Measurements from ENCODE around the gene CD93. TPM values are rescaled to one million over a fixed set of nuclear protein-coding genes. Genes with fewer than 3 reads are reported as not detected.

The CD93 gene
- total RNA-seq, 1 donor from 2014 or later = not detected

- no peak overlapping the region for H3K4me3 Mint-ChIP-seq
- H3K36me3 Mint-ChIP-seq = no peaks in the 10 kb centered on the region
- TF ChIP-seq EZH2phosphoT487 (IDR thresholded peaks at IDR 0.05) (no peak), EZH2 (IDR thresholded peaks at IDR 0.05) (no peak), CTCF (IDR thresholded peaks at IDR 0.05) (no peak)
- Histone ChIP-seq H3K9ac (no peak overlapping the region), H4K20me1 (ENCODE audit: low read depth) (no peaks in the 10 kb centered on the region), H3K9me3 (ENCODE audit: low read depth) (no peaks in the 10 kb centered on the region), H3K4me1 (peaks cover under 1% of the 10 kb centered on the region), H3K36me3 (no peaks in the 10 kb centered on the region), H3K4me2 (no peak overlapping the region), H3F3A (ENCODE audit: low read depth) (no peaks in the 10 kb centered on the region), H2AFZ (replicated peaks) (no peak overlapping the region), H3K27me3 (no peaks in the 10 kb centered on the region), H3K27ac (no peak overlapping the region), H3K4me3 (no peak overlapping the region), H3K79me2 (ENCODE audit: low read depth) (no peaks in the 10 kb centered on the region)
- H3K4me1 Mint-ChIP-seq = peaks cover 5% of the 10 kb centered on the region
- no peaks in the 10 kb centered on the region for H3K9me3 Mint-ChIP-seq
- no peak for DNase-seq (ENCODE audit: low spot score)
- H3K27me3 Mint-ChIP-seq (ENCODE audit: insufficient read depth, low read depth) = peaks cover 7% of the 10 kb centered on the region
- H3K27ac Mint-ChIP-seq = no peak overlapping the region
Measured at GRCh38 chr20:23127506-23128279, 41.6 kb upstream of the CD93 start.

- no peak overlapping the region for H3K27ac Mint-ChIP-seq
- peaks cover 6% of the 10 kb centered on the region for H3K4me1 Mint-ChIP-seq
- Histone ChIP-seq H4K20me1 (ENCODE audit: low read depth) (no peaks in the 10 kb centered on the region), H3K36me3 (no peaks in the 10 kb centered on the region), H3K9me3 (ENCODE audit: low read depth) (no peaks in the 10 kb centered on the region), H2AFZ (replicated peaks) (no peak overlapping the region), H3K4me1 (no peaks in the 10 kb centered on the region), H3K4me2 (no peak overlapping the region), H3F3A (ENCODE audit: low read depth) (no peaks in the 10 kb centered on the region), H3K27me3 (no peaks in the 10 kb centered on the region), H3K79me2 (ENCODE audit: low read depth) (no peaks in the 10 kb centered on the region), H3K9ac (no peak overlapping the region), H3K4me3 (no peak overlapping the region), H3K27ac (no peak overlapping the region)
- no peak for DNase-seq (ENCODE audit: low spot score)
- no peaks in the 10 kb centered on the region for H3K36me3 Mint-ChIP-seq
- peaks cover 7% of the 10 kb centered on the region for H3K27me3 Mint-ChIP-seq (ENCODE audit: insufficient read depth, low read depth)
- H3K4me3 Mint-ChIP-seq = no peak overlapping the region
- no peaks in the 10 kb centered on the region for H3K9me3 Mint-ChIP-seq
- TF ChIP-seq EZH2phosphoT487 (IDR thresholded peaks at IDR 0.05) (no peak), CTCF (IDR thresholded peaks at IDR 0.05) (no peak), EZH2 (IDR thresholded peaks at IDR 0.05) (no peak)
Measured at GRCh38 chr20:23126281-23127061, 40.3 kb upstream of the CD93 start.

GRCh38 chr20:23125625-23126191 lies 39.6 kb upstream of the CD93 start:
- no peaks in the 10 kb centered on the region for H3K36me3 ChIP-seq
- H3K9me3 ChIP-seq (ENCODE audit: low read depth) = no peaks in the 10 kb centered on the region
- no peaks in the 10 kb centered on the region for H3K4me1 ChIP-seq
- peaks cover 6% of the 10 kb centered on the region for H3K4me1 Mint-ChIP-seq
- TF ChIP-seq EZH2phosphoT487 (IDR thresholded peaks at IDR 0.05) (no peak), CTCF (IDR thresholded peaks at IDR 0.05) (no peak), EZH2 (IDR thresholded peaks at IDR 0.05) (no peak)
- H3K4me3 ChIP-seq = no peak overlapping the region
- H3K27me3 ChIP-seq = no peaks in the 10 kb centered on the region
- no peak overlapping the region for H3K4me2 ChIP-seq
- H3K36me3 Mint-ChIP-seq = no peaks in the 10 kb centered on the region
- H3K27ac Mint-ChIP-seq = no peak overlapping the region
- H3K9ac ChIP-seq = no peak overlapping the region
- no peaks in the 10 kb centered on the region for H4K20me1 ChIP-seq (ENCODE audit: low read depth)
- H3K27ac ChIP-seq = no peak overlapping the region
- H3K9me3 Mint-ChIP-seq = no peaks in the 10 kb centered on the region
- no peak for DNase-seq (ENCODE audit: low spot score)
- H2AFZ ChIP-seq (replicated peaks) = no peak overlapping the region
- H3K27me3 Mint-ChIP-seq (ENCODE audit: insufficient read depth, low read depth) = peaks cover 7% of the 10 kb centered on the region
- no peaks in the 10 kb centered on the region for H3K79me2 ChIP-seq (ENCODE audit: low read depth)
- no peak overlapping the region for H3K4me3 Mint-ChIP-seq
- no peaks in the 10 kb centered on the region for H3F3A ChIP-seq (ENCODE audit: low read depth)
